T-helper 1 cell treated with Interleukin-12 subunit alpha and Interleukin-12 subunit beta and Interleukin-4 antibody, amounts not matched to agents 30 μg/mL and 1 μg/mL, for 36 hours (primary cell): ENCODE results near the gene HSPA12B.

Experiments used
- H3K27ac Mint-ChIP-seq: one replicate; pipeline ENCODE4 v1.8.0; 2021; ENCODE audit warnings: mild to moderate bottlenecking, mixed read lengths
- H3K27me3 Mint-ChIP-seq: one replicate; pipeline ENCODE4 v1.8.0; 2021; ENCODE audit warnings: low read depth, mixed read lengths
- H3K36me3 Mint-ChIP-seq: one replicate; pipeline ENCODE4 v1.8.0; 2021; ENCODE audit warnings: low read depth, mixed read lengths
- H3K4me1 Mint-ChIP-seq: one replicate; pipeline ENCODE4 v1.8.0; 2021; ENCODE audit warnings: low read depth, mixed read lengths
- H3K4me3 Mint-ChIP-seq: one replicate; pipeline ENCODE4 v1.8.0; 2021; ENCODE audit warnings: mild to moderate bottlenecking, moderate library complexity, mixed read lengths
- H3K9me3 Mint-ChIP-seq: one replicate; pipeline ENCODE4 v1.8.0; 2021; ENCODE audit warnings: mixed read lengths

The HSPA12B gene

GRCh38 chr20:3712279-3712873, 20.1 kb upstream of the HSPA12B start, which contains the start of gene SIGLEC1:
TSS of gene SIGLEC1 (minus strand) at chr20:3712600. CDS start at chr20:3707128, 5,472 bp downstream.
- Mint-ChIP-seq H3K27me3 (no peaks in the 10 kb centered on the region), H3K27ac (no peak within 1 kb of the TSS), H3K36me3 (no peaks in the 10 kb centered on the region), H3K9me3 (no peaks in the 10 kb centered on the region), H3K4me3 (no peak within 1 kb of the TSS), H3K4me1 (no peaks in the 10 kb centered on the region)

- Mint-ChIP-seq H3K4me1 (no peaks in the 10 kb centered on the region), H3K4me3 (no peak overlapping the region), H3K9me3 (no peaks in the 10 kb centered on the region), H3K27me3 (no peaks in the 10 kb centered on the region), H3K36me3 (no peaks in the 10 kb centered on the region), H3K27ac (no peak overlapping the region)
Measured at GRCh38 chr20:3714092-3714491, 18.4 kb upstream of the HSPA12B start.

GRCh38 chr20:3716195-3716834, 16.2 kb upstream of the HSPA12B start:
- H3K36me3 Mint-ChIP-seq: no peaks in the 10 kb centered on the region
- peaks cover 1% of the 10 kb centered on the region for H3K4me1 Mint-ChIP-seq
- H3K9me3 Mint-ChIP-seq: no peaks in the 10 kb centered on the region
- H3K27ac Mint-ChIP-seq: no peak overlapping the region
- no peak overlapping the region for H3K4me3 Mint-ChIP-seq
- H3K27me3 Mint-ChIP-seq: peaks cover 19% of the 10 kb centered on the region

GRCh38 chr20:3719046-3719445, 13.4 kb upstream of the HSPA12B start:
- H3K36me3 Mint-ChIP-seq: no peaks in the 10 kb centered on the region
- no peaks in the 10 kb centered on the region for H3K9me3 Mint-ChIP-seq
- H3K4me1 Mint-ChIP-seq: peaks cover 1% of the 10 kb centered on the region
- peaks cover 30% of the 10 kb centered on the region for H3K27me3 Mint-ChIP-seq
- no peak overlapping the region for H3K27ac Mint-ChIP-seq
- no peak overlapping the region for H3K4me3 Mint-ChIP-seq

GRCh38 chr20:3720068-3720467, 12.4 kb upstream of the HSPA12B start:
- H3K9me3 Mint-ChIP-seq: no peaks in the 10 kb centered on the region
- H3K4me1 Mint-ChIP-seq: peaks cover 1% of the 10 kb centered on the region
- H3K4me3 Mint-ChIP-seq: no peak overlapping the region
- no peaks in the 10 kb centered on the region for H3K36me3 Mint-ChIP-seq
- peaks cover 33% of the 10 kb centered on the region for H3K27me3 Mint-ChIP-seq
- no peak overlapping the region for H3K27ac Mint-ChIP-seq

GRCh38 chr20:3720626-3721025, 11.9 kb upstream of the HSPA12B start:
- H3K27me3 Mint-ChIP-seq: peaks cover 33% of the 10 kb centered on the region
- peaks cover 1% of the 10 kb centered on the region for H3K4me1 Mint-ChIP-seq
- H3K36me3 Mint-ChIP-seq: no peaks in the 10 kb centered on the region
- H3K9me3 Mint-ChIP-seq: no peaks in the 10 kb centered on the region
- H3K27ac Mint-ChIP-seq: no peak overlapping the region
- H3K4me3 Mint-ChIP-seq: no peak overlapping the region

GRCh38 chr20:3721912-3722311, 10.6 kb upstream of the HSPA12B start:
- Mint-ChIP-seq H3K4me1 (peaks cover 1% of the 10 kb centered on the region), H3K4me3 (no peak overlapping the region), H3K9me3 (no peaks in the 10 kb centered on the region), H3K27ac (no peak overlapping the region), H3K36me3 (no peaks in the 10 kb centered on the region), H3K27me3 (peaks cover 34% of the 10 kb centered on the region)

- H3K4me1 Mint-ChIP-seq: peaks cover 1% of the 10 kb centered on the region
- H3K4me3 Mint-ChIP-seq: no peak overlapping the region
- no peaks in the 10 kb centered on the region for H3K9me3 Mint-ChIP-seq
- H3K27ac Mint-ChIP-seq: no peak overlapping the region
- H3K36me3 Mint-ChIP-seq: no peaks in the 10 kb centered on the region
- peaks cover 47% of the 10 kb centered on the region for H3K27me3 Mint-ChIP-seq
Measured at GRCh38 chr20:3723284-3723683, 9.2 kb upstream of the HSPA12B start.

- no peak overlapping the region for H3K4me3 Mint-ChIP-seq
- peaks cover 1% of the 10 kb centered on the region for H3K4me1 Mint-ChIP-seq
- no peak overlapping the region for H3K27ac Mint-ChIP-seq
- H3K27me3 Mint-ChIP-seq: peaks cover 50% of the 10 kb centered on the region
- no peaks in the 10 kb centered on the region for H3K36me3 Mint-ChIP-seq
- H3K9me3 Mint-ChIP-seq: no peaks in the 10 kb centered on the region
Measured at GRCh38 chr20:3724356-3724755, 8.1 kb upstream of the HSPA12B start.

GRCh38 chr20:3727401-3728021, 5.0 kb upstream of the HSPA12B start:
- peaks cover 45% of the 10 kb centered on the region for H3K27me3 Mint-ChIP-seq
- H3K27ac Mint-ChIP-seq: no peak overlapping the region
- H3K4me1 Mint-ChIP-seq: peaks cover 4% of the 10 kb centered on the region
- H3K36me3 Mint-ChIP-seq: no peaks in the 10 kb centered on the region
- no peak overlapping the region for H3K4me3 Mint-ChIP-seq
- H3K9me3 Mint-ChIP-seq: no peaks in the 10 kb centered on the region

- Mint-ChIP-seq H3K27ac (no peak overlapping the region), H3K4me1 (peaks cover 4% of the 10 kb centered on the region), H3K27me3 (peaks cover 49% of the 10 kb centered on the region)
Measured at GRCh38 chr20:3728354-3728753, 4.1 kb upstream of the HSPA12B start.

GRCh38 chr20:3728876-3729275, 3.6 kb upstream of the HSPA12B start:
- Mint-ChIP-seq H3K9me3 (no peaks in the 10 kb centered on the region), H3K4me1 (peaks cover 4% of the 10 kb centered on the region), H3K4me3 (no peak overlapping the region), H3K27me3 (peaks cover 52% of the 10 kb centered on the region), H3K27ac (no peak overlapping the region), H3K36me3 (no peaks in the 10 kb centered on the region)

More at GRCh38 chr20:3728354-3728753, 4.1 kb upstream of the HSPA12B start:
- no peak overlapping the region for H3K4me3 Mint-ChIP-seq
- no peaks in the 10 kb centered on the region for H3K36me3 Mint-ChIP-seq
- no peaks in the 10 kb centered on the region for H3K9me3 Mint-ChIP-seq

- Mint-ChIP-seq H3K9me3 (no peaks in the 10 kb centered on the region), H3K27ac (no peak overlapping the region), H3K36me3 (no peaks in the 10 kb centered on the region), H3K4me1 (peaks cover 4% of the 10 kb centered on the region), H3K27me3 (peaks cover 54% of the 10 kb centered on the region), H3K4me3 (no peak overlapping the region)
Measured at GRCh38 chr20:3729378-3729777, 3.1 kb upstream of the HSPA12B start.

GRCh38 chr20:3729811-3730540, 2.5 kb upstream of the HSPA12B start:
- H3K4me3 Mint-ChIP-seq: no peak overlapping the region
- H3K27me3 Mint-ChIP-seq: peaks cover 57% of the 10 kb centered on the region
- no peaks in the 10 kb centered on the region for H3K36me3 Mint-ChIP-seq
- no peak overlapping the region for H3K27ac Mint-ChIP-seq
- H3K9me3 Mint-ChIP-seq: no peaks in the 10 kb centered on the region
- peaks cover 4% of the 10 kb centered on the region for H3K4me1 Mint-ChIP-seq
